IMR-90 (cell line): Measurements from ENCODE around the gene DDX46. TPM values are rescaled to one million over a fixed set of nuclear protein-coding genes. Genes with fewer than 3 reads are reported as not detected.

Source experiments
- ATAC-seq: fragments of 200-7000 bp; cut with Tn5 transposase; 2 replicates; pipeline ENCODE4 v1.9.1; 2020; ENCODE audit warnings: low read depth, mild to moderate bottlenecking, moderate library complexity
- BruUV-seq: library from RNA; stranded (reverse); fragments of 400-500 nt; replicated peaks from 2 replicates; lab custom pipeline; 2021; lab: Mats Ljungman, UMichigan
- CTCF ChIA-PET: fragments of 300-600 bp; formaldehyde crosslinking; extraction: SDS; loops from one replicate; lab custom pipeline; 2021; ENCODE audit warnings: antibody characterized with exemption; lab: Yijun Ruan, JAX
- POLR2A ChIA-PET: fragments of 300-600 bp; sonication (Branson Sonifier 250); formaldehyde crosslinking; loops from one replicate; lab custom pipeline; 2022; ENCODE audit warnings: antibody characterized with exemption; ENCODE audit not compliant: unreplicated experiment; lab: Charles Lee
- DNase-seq: peaks from one replicate; pipeline ENCODE4 v3.0.0; 2013
- H2AFZ ChIP-seq: replicated peaks from 2 replicates; pipeline ENCODE3; 2013; ENCODE audit warnings: low read length, mild to moderate bottlenecking; ENCODE audit not compliant: poor library complexity
- H2AK5ac ChIP-seq: 2 replicates; pipeline ENCODE4 v1.6.1; 2013; ENCODE audit warnings: low read depth, low read length, inconsistent platforms
- H2AK9ac ChIP-seq: replicated peaks from 2 replicates; pipeline ENCODE3; 2013; ENCODE audit warnings: mild to moderate bottlenecking, low read depth, low read length, moderate library complexity; ENCODE audit not compliant: poor library complexity
- H2BK120ac ChIP-seq: 2 replicates; pipeline ENCODE4 v1.6.1; 2013; ENCODE audit warnings: low read depth, low read length, inconsistent platforms
- H2BK15ac ChIP-seq: 3 replicates; pipeline ENCODE4 v1.6.1; 2013; ENCODE audit warnings: low read depth, low read length, inconsistent platforms
- H2BK20ac ChIP-seq: 2 replicates; pipeline ENCODE4 v1.6.1; 2013; ENCODE audit warnings: low read depth, mild to moderate bottlenecking, inconsistent platforms, low read length, moderate library complexity
- H2BK5ac ChIP-seq: 2 replicates; pipeline ENCODE4 v1.6.1; 2013; ENCODE audit warnings: mild to moderate bottlenecking, low read depth, low read length, inconsistent platforms; ENCODE audit not compliant: poor library complexity, severe bottlenecking
- H3K14ac ChIP-seq: replicated peaks from 2 replicates; pipeline ENCODE4 v1.6.1; 2013; ENCODE audit warnings: low read depth, low read length, inconsistent platforms
- H3K18ac ChIP-seq: 2 replicates; pipeline ENCODE4 v1.6.1; 2013; ENCODE audit warnings: low read depth, low read length, control low read depth
- H3K23ac ChIP-seq: 2 replicates; pipeline ENCODE4 v1.6.1; 2013; ENCODE audit warnings: low read depth, low read length, inconsistent platforms
- H3K27ac ChIP-seq: 2 replicates; pipeline ENCODE4 v1.5.1; 2013; ENCODE audit warnings: mild to moderate bottlenecking, control low read depth, low read length; ENCODE audit not compliant: insufficient read depth
- H3K27me3 ChIP-seq: 2 replicates; pipeline ENCODE4 v1.6.1; 2013; ENCODE audit warnings: low read length; ENCODE audit not compliant: control insufficient read depth, insufficient read depth
- H3K36me3 ChIP-seq: 2 replicates; pipeline ENCODE4 v1.6.1; 2013; ENCODE audit warnings: low read length, mixed read lengths; ENCODE audit not compliant: control insufficient read depth, insufficient read depth
- H3K4ac ChIP-seq: 2 replicates; pipeline ENCODE4 v1.6.1; 2013; ENCODE audit warnings: low read depth, low read length, inconsistent platforms
- H3K4me1 ChIP-seq: 2 replicates; pipeline ENCODE4 v1.6.1; 2013; ENCODE audit warnings: low read length, mixed read lengths; ENCODE audit not compliant: control insufficient read depth, insufficient read depth
- H3K4me2 ChIP-seq: 2 replicates; pipeline ENCODE4 v1.6.1; 2013; ENCODE audit warnings: low read depth, mild to moderate bottlenecking, control low read depth, low read length, moderate library complexity
- H3K4me3 ChIP-seq: 2 replicates; pipeline ENCODE4 v1.5.1; 2013; ENCODE audit warnings: low read depth, mild to moderate bottlenecking, control low read depth, low read length, moderate library complexity; ENCODE audit not compliant: insufficient read depth
- H3K56ac ChIP-seq: 2 replicates; pipeline ENCODE4 v1.6.1; 2013; ENCODE audit warnings: low read length, inconsistent platforms; ENCODE audit not compliant: insufficient read depth; ENCODE audit errors: extremely low read depth
- H3K79me1 ChIP-seq, 2 experiments: 2 replicates each; pipeline ENCODE4 v1.6.1; 2013; ENCODE audit warnings: low read length in 2 of 2, inconsistent platforms in 1 of 2, low read depth in 1 of 2
- H3K9ac ChIP-seq: 2 replicates; pipeline ENCODE4 v1.6.1; 2013; ENCODE audit warnings: low read depth, low read length, control low read depth
- H3K9me1 ChIP-seq: 2 replicates; pipeline ENCODE4 v1.6.1; 2013; ENCODE audit warnings: low read length, inconsistent platforms; ENCODE audit not compliant: insufficient read depth
- H3K9me3 ChIP-seq: 2 replicates; pipeline ENCODE4 v1.6.1; 2013; ENCODE audit warnings: low read length; ENCODE audit not compliant: control insufficient read depth, insufficient read depth
- H4K20me1 ChIP-seq: 2 replicates; pipeline ENCODE4 v1.6.1; 2013; ENCODE audit warnings: low read length, inconsistent platforms; ENCODE audit not compliant: insufficient read depth
- H4K5ac ChIP-seq: 2 replicates; pipeline ENCODE4 v1.6.1; 2013; ENCODE audit warnings: mild to moderate bottlenecking, low read depth, low read length, control low read depth
- H4K8ac ChIP-seq, 2 experiments: 2 replicates each; pipeline ENCODE4 v1.6.1; 2013; ENCODE audit warnings: low read depth in 2 of 2, low read length in 2 of 2, control low read depth in 1 of 2, inconsistent platforms in 1 of 2
- H4K91ac ChIP-seq: 2 replicates; pipeline ENCODE4 v1.6.1; 2013; ENCODE audit warnings: low read depth, low read length, inconsistent platforms; ENCODE audit not compliant: insufficient read depth
- CHD1 ChIP-seq: IDR thresholded peaks from 2 replicates; pipeline ENCODE4 v1.6.1; 2012; ENCODE audit warnings: low read depth, low read length, improper control_type of control experiment
- FOS ChIP-seq: fragments of 150-350 bp; IDR thresholded peaks from 2 replicates; pipeline ENCODE4 v1.6.1; 2016; ENCODE audit warnings: low read depth, low read length
- MAFK ChIP-seq: IDR thresholded peaks from 2 replicates; pipeline ENCODE4 v1.6.1; 2012; ENCODE audit warnings: low read depth, low read length, improper control_type of control experiment
- MAZ ChIP-seq: IDR thresholded peaks from 2 replicates; pipeline ENCODE4 v1.6.1; 2012; ENCODE audit warnings: low read depth, mild to moderate bottlenecking, low read length, improper control_type of control experiment, moderate library complexity, borderline replicate concordance
- MXI1 ChIP-seq: IDR thresholded peaks from 2 replicates; pipeline ENCODE4 v1.6.1; 2012; ENCODE audit warnings: low read depth, mild to moderate bottlenecking, low read length, moderate library complexity, borderline replicate concordance
- NFE2L2 ChIP-seq: fragments of 150-350 bp; IDR thresholded peaks from 2 replicates; pipeline ENCODE4 v1.6.1; 2016; ENCODE audit warnings: low read depth, mild to moderate bottlenecking, low read length
- POLR2A ChIP-seq: IDR thresholded peaks from 2 replicates; pipeline ENCODE4 v1.6.1; 2012; ENCODE audit warnings: mild to moderate bottlenecking, low read depth, low read length
- RAD21 ChIP-seq: IDR thresholded peaks from 2 replicates; pipeline ENCODE4 v1.6.1; 2012; ENCODE audit warnings: low read length, improper control_type of control experiment
- RFX5 ChIP-seq: IDR thresholded peaks from 2 replicates; pipeline ENCODE4 v1.8.0; 2012; ENCODE audit warnings: low read depth, mild to moderate bottlenecking, low read length, moderate library complexity
- SMC3 ChIP-seq: fragments of 150-350 bp; IDR thresholded peaks from 2 replicates; pipeline ENCODE4 v1.6.1; 2016; ENCODE audit warnings: low read depth, mild to moderate bottlenecking, antibody characterized with exemption, low read length, moderate library complexity
- WGBS, 2 experiments: methylation state at CpG; one replicate each; pipeline versions ENCODE4 v1.1.5 to v1.1.7; 2013; ENCODE audit warnings: missing lambda C conversion rate in 2 of 2; ENCODE audit not compliant: insufficient read length in 1 of 2; ENCODE audit errors: extremely low coverage in 2 of 2; 5-methylcytosine and 5-hydroxymethylcytosine counted together
- dilution Hi-C: fragments of 300-500 bp; cut with HindIII; formaldehyde crosslinking; loops from one replicate; pipeline ENCODE4 v1.14.3; 2018; ENCODE audit warnings: low sequenced_read_pairs; ENCODE audit not compliant: unreplicated experiment
- in situ Hi-C: fragments of 300-500 bp; cut with MboI; formaldehyde crosslinking; loops from 3 replicates; pipeline ENCODE4 v1.14.3; 2019; ENCODE audit warnings: low sequenced_read_pairs, inconsistent platforms, mixed read lengths
- intact Hi-C: fragments of 100-400 bp; cut with micrococcal nuclease; formaldehyde crosslinking; loops from 2 replicates; pipeline ENCODE4 v1.10.0; 2022
- polyA plus RNA-seq, 3 experiments: library from polyadenylated mRNA; depleted of rRNA; stranded (reverse); fragments of >200 nt; gene quantifications; 2 replicates each; pipeline ENCODE4 v1.2.3, GENCODE V29; 2012; ENCODE audit warnings: low replicate concordance in 1 of 3
- total RNA-seq: library from RNA; depleted of rRNA; stranded (reverse); fragments of >200 nt; gene quantifications from 2 replicates; pipeline ENCODE4 v1.2.3, GENCODE V29; 2012
- TF ChIP-seq, protein P1 (sequence below): fragments of 150-350 bp; IDR thresholded peaks from 2 replicates; pipeline ENCODE4 v1.6.1; 2016; ENCODE audit warnings: low read depth, mild to moderate bottlenecking, low read length, moderate library complexity, borderline replicate concordance
- TF ChIP-seq, protein P2 (sequence below): fragments of 150-350 bp; IDR thresholded peaks from 2 replicates; pipeline ENCODE4 v1.6.1; 2017; ENCODE audit warnings: mild to moderate bottlenecking, antibody characterized with exemption, low read length, low read depth

Gene DDX46
- total and polyA plus RNA-seq, 2 of the 4 experiments (the other 2 are of a cell fraction) = 22.5 to 26.0 TPM

DNA sequence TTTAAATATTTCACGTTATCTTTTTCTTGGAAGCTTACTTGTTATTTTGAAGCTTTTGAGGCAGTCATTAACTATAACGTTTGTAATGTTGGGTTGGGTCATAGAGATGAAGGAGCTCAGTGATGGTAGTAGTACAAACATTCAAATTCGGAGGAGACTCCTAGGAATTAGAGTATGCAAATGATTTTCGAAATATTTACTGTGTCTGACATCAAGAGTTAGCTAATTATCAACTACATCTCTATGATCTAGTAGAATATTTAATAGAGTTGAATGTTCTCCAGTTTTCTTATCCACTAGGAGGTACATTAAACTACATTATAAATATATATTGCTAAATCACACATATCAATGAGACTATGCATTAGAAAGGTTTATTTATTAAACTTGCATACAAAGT lies 58.4 kb downstream of the DDX46 start:
- H3K9me3 ChIP-seq = no peaks in the 10 kb centered on the region
- intact Hi-C loops (no loop called here), dilution Hi-C loops (no loop called here), in situ Hi-C loops (no loop called here)
- no peak overlapping the region for H3K27ac ChIP-seq
- H2AK5ac ChIP-seq = no peak overlapping the region
- no peak overlapping the region for H4K8ac ChIP-seq
- no peak overlapping the region for H2AK9ac ChIP-seq
- H3K27me3 ChIP-seq = no peaks in the 10 kb centered on the region
- CTCF ChIA-PET = no interaction called here
- DNase-seq (no peak), ATAC-seq (no peak)
- no peak overlapping the region for H3K4me3 ChIP-seq
- no peak overlapping the region for H4K91ac ChIP-seq
- H4K20me1 ChIP-seq = no peaks in the 10 kb centered on the region
- H3K36me3 ChIP-seq = peaks cover 46% of the 10 kb centered on the region
- no peak overlapping the region for H2BK20ac ChIP-seq
- H2AFZ ChIP-seq = no peak overlapping the region
- WGBS, 2 experiments = no CpG with 5 or more reads among the region's 4 CpGs
- no peak overlapping the region for H2BK5ac ChIP-seq
- no peaks in the 10 kb centered on the region for H3K4me1 ChIP-seq
- no peaks in the 10 kb centered on the region for H3K9me1 ChIP-seq
- no peak for TF ChIP-seq FOS
- no peak for TF ChIP-seq CHD1
- TF ChIP-seq NFE2L2 = no peak
- no peak for TF ChIP-seq MAFK
- no peak for TF ChIP-seq POLR2A
- no peak for TF ChIP-seq MAZ
- TF ChIP-seq RFX5 = no peak
- TF ChIP-seq, protein P1, sequence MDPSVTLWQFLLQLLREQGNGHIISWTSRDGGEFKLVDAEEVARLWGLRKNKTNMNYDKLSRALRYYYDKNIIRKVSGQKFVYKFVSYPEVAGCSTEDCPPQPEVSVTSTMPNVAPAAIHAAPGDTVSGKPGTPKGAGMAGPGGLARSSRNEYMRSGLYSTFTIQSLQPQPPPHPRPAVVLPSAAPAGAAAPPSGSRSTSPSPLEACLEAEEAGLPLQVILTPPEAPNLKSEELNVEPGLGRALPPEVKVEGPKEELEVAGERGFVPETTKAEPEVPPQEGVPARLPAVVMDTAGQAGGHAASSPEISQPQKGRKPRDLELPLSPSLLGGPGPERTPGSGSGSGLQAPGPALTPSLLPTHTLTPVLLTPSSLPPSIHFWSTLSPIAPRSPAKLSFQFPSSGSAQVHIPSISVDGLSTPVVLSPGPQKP = no peak
- no peak for TF ChIP-seq RAD21
- TF ChIP-seq, protein P2, sequence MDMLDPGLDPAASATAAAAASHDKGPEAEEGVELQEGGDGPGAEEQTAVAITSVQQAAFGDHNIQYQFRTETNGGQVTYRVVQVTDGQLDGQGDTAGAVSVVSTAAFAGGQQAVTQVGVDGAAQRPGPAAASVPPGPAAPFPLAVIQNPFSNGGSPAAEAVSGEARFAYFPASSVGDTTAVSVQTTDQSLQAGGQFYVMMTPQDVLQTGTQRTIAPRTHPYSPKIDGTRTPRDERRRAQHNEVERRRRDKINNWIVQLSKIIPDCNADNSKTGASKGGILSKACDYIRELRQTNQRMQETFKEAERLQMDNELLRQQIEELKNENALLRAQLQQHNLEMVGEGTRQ = no peak
- TF ChIP-seq MXI1 = no peak
- TF ChIP-seq SMC3 = no peak
- H3K56ac ChIP-seq = no peak overlapping the region
- POLR2A ChIA-PET = no interaction called here
- H3K4ac ChIP-seq = no peak overlapping the region
- no peak overlapping the region for H3K14ac ChIP-seq
- no peak overlapping the region for H3K23ac ChIP-seq
- H4K5ac ChIP-seq = no peak overlapping the region
- peaks cover 0 to 2% of the 10 kb centered on the region in 2 experiments; a peak in 2 of 4 replicates for H3K79me1 ChIP-seq
- BruUV-seq = no TSS peak
- H3K9ac ChIP-seq = no peak overlapping the region
- no peak overlapping the region for H2BK15ac ChIP-seq
- H3K4me2 ChIP-seq = no peak overlapping the region
- no peak overlapping the region for H2BK120ac ChIP-seq
- H3K18ac ChIP-seq = no peak overlapping the region
